Breast epithelium (tissue), 3 donors: Measurements from ENCODE around the gene ANXA4.

Experiments
- CTCF ChIP-seq, 3 donors: fragments of 450-650 bp; IDR thresholded peaks; one replicate each; pipeline ENCODE4 v1.5.1; 2016 to 2017; ENCODE audit warnings: antibody characterized with exemption in 3 of 3, mild to moderate bottlenecking in 3 of 3, moderate library complexity in 3 of 3
- POLR2A ChIP-seq: fragments of 450-650 bp; IDR thresholded peaks from one replicate; pipeline ENCODE4 v1.6.1; 2016; ENCODE audit warnings: antibody characterized with exemption, mild to moderate bottlenecking, moderate library complexity
- POLR2AphosphoS5 ChIP-seq, 3 donors: sonication (generic); formaldehyde crosslinking; IDR thresholded peaks; one replicate each; pipeline ENCODE4 v1.6.1; 2017; ENCODE audit warnings: antibody characterized with exemption in 3 of 3

- TF ChIP-seq CTCF (IDR thresholded peaks at IDR 0.05) (no peak), POLR2AphosphoS5 (IDR thresholded peaks at IDR 0.05) (no peak), POLR2A (no peak)
Measured at GRCh38 chr2:69811018-69811417, 69.1 kb downstream of the ANXA4 start.
